HCT116 (cell line): Measurements from ENCODE around the gene TPPP2. TPM values are rescaled to one million over a fixed set of nuclear protein-coding genes. Genes with fewer than 3 reads are reported as not detected.

Source experiments
- ATAC-seq: fragments of 200-7000 bp; cut with Tn5 transposase; 2 replicates; pipeline ENCODE4 v1.9.1; 2020; ENCODE audit warnings: mild to moderate bottlenecking, moderate library complexity
- BruUV-seq: library from RNA; stranded (reverse); fragments of 400-500 nt; replicated peaks from 2 replicates; lab custom pipeline; 2021; lab: Mats Ljungman, UMichigan
- CTCF ChIA-PET: fragments of 300-600 bp; sonication (Branson Sonifier 250); formaldehyde crosslinking; loops from one replicate; lab custom pipeline; 2021; ENCODE audit warnings: antibody characterized with exemption; lab: Charles Lee
- POLR2A ChIA-PET: fragments of 300-600, 350-600 bp; sonication (Branson Sonifier 250); formaldehyde crosslinking; loops from one replicate; lab custom pipeline; 2021; ENCODE audit warnings: antibody characterized with exemption; lab: Charles Lee
- RAD21 ChIA-PET, 2 experiments: fragments of 300-600 bp; sonication (Branson Sonifier 250); formaldehyde crosslinking; loops; one replicate each; lab custom pipeline; 2023; ENCODE audit warnings: low total read pairs in 2 of 2; ENCODE audit not compliant: uncharacterized antibody in 2 of 2, unreplicated experiment in 2 of 2, low non-redundant PET in 1 of 2; lab: Charles Lee
- DNase-seq: peaks from one replicate; pipeline ENCODE4 v3.0.0-alpha.2; 2010; ENCODE audit warnings: low read depth, low spot score
- H2AFZ ChIP-seq: fragments of 200-600 bp; shearing (Covaris generic), sonication (generic); 2 replicates; pipeline ENCODE4 v1.6.1; 2017; ENCODE audit warnings: low read depth, mixed run types, mixed read lengths, antibody characterized with exemption, low read length; ENCODE audit not compliant: poor library complexity, severe bottlenecking
- H3K27ac ChIP-seq: 2 replicates; pipeline ENCODE4 v1.5.1; 2012; ENCODE audit warnings: low read depth, low read length
- H3K27me3 ChIP-seq: fragments of 200-600 bp; sonication (generic); 2 replicates; pipeline ENCODE4 v1.6.1; 2016; ENCODE audit warnings: mixed run types, low read length, mixed read lengths; ENCODE audit not compliant: insufficient read depth
- H3K36me3 ChIP-seq, 2 experiments: fragments of 200-500 bp in 1 of 2; fragments of 200-600 bp in 1 of 2; sonication (Bioruptor generic) in 1 of 2; sonication (generic) in 1 of 2; 2 replicates each; pipeline versions ENCODE4 v1.5.1 to v1.6.1; 2014 to 2016; ENCODE audit warnings: low read length in 2 of 2, inconsistent platforms in 1 of 2, mixed read lengths in 1 of 2, mixed run types in 1 of 2; ENCODE audit not compliant: insufficient read depth in 2 of 2, control insufficient read depth in 1 of 2
- H3K4me1 ChIP-seq, 2 experiments: fragments of 200-600 bp in 1 of 2; sonication (generic) in 1 of 2; 2 replicates each; pipeline versions ENCODE4 v1.5.1 to v1.6.1; 2012 to 2017; ENCODE audit warnings: low read length in 2 of 2, inconsistent platforms in 1 of 2, mild to moderate bottlenecking in 1 of 2, mixed read lengths in 1 of 2, mixed run types in 1 of 2, moderate library complexity in 1 of 2; ENCODE audit not compliant: insufficient read depth in 2 of 2, control insufficient read depth in 1 of 2
- H3K4me2 ChIP-seq: fragments of 200-600 bp; sonication (generic); 2 replicates; pipeline ENCODE4 v1.6.1; 2017; ENCODE audit warnings: mixed run types, low read length, mixed read lengths
- H3K4me3 ChIP-seq, 2 experiments: fragments of 200-600 bp in 1 of 2; sonication (generic) in 1 of 2; replicated peaks in 1 of 2; 2 replicates each; pipeline ENCODE4 v1.5.1; 2011 to 2016; ENCODE audit warnings: low read length in 2 of 2, control low read depth in 1 of 2, low read depth in 1 of 2, mild to moderate bottlenecking in 1 of 2, mixed read lengths in 1 of 2, mixed run types in 1 of 2
- H3K79me2 ChIP-seq: fragments of 200-600 bp; sonication (generic); 2 replicates; pipeline ENCODE4 v1.6.1; 2017; ENCODE audit warnings: mild to moderate bottlenecking, mixed run types, low read length, moderate library complexity, mixed read lengths; ENCODE audit not compliant: insufficient read depth
- H3K9ac ChIP-seq: fragments of 200-600 bp; sonication (generic); 2 replicates; pipeline ENCODE4 v1.6.1; 2016; ENCODE audit warnings: low read length, mixed read lengths
- H3K9me2 ChIP-seq: fragments of 200-600 bp; sonication (generic), shearing (Covaris generic); 2 replicates; pipeline ENCODE4 v1.6.1; 2017; ENCODE audit warnings: mixed run types, mild to moderate bottlenecking, moderate library complexity; ENCODE audit not compliant: insufficient read depth
- H3K9me3 ChIP-seq, 2 experiments: fragments of 200-500 bp in 1 of 2; fragments of 200-600 bp in 1 of 2; sonication (Bioruptor generic) in 1 of 2; sonication (generic) in 1 of 2; 2 replicates each; pipeline ENCODE4 v1.6.1; 2014 to 2017; ENCODE audit warnings: low read length in 2 of 2, mixed read lengths in 2 of 2, inconsistent platforms in 1 of 2, low read depth in 1 of 2, mild to moderate bottlenecking in 1 of 2, mixed run types in 1 of 2, moderate library complexity in 1 of 2; ENCODE audit not compliant: control insufficient read depth in 1 of 2, insufficient read depth in 1 of 2
- H4K20me1 ChIP-seq: fragments of 200-600 bp; sonication (generic), shearing (Covaris generic); 2 replicates; pipeline ENCODE4 v1.6.1; 2017; ENCODE audit warnings: mixed run types, mild to moderate bottlenecking, moderate library complexity; ENCODE audit not compliant: insufficient read depth
- ATF3 ChIP-seq: IDR thresholded peaks from 2 replicates; pipeline ENCODE4 v1.6.1; 2012
- CEBPB ChIP-seq: IDR thresholded peaks from 2 replicates; pipeline ENCODE4 v1.6.1; 2012; ENCODE audit warnings: low read depth
- ELF1 ChIP-seq: IDR thresholded peaks from 2 replicates; pipeline ENCODE4 v1.6.1; 2012; ENCODE audit warnings: low read depth, borderline replicate concordance
- EZH2 ChIP-seq: fragments of 200-600 bp; sonication (generic); IDR thresholded peaks from 2 replicates; pipeline ENCODE4 v1.6.1; 2017; ENCODE audit warnings: antibody characterized with exemption, mixed run types
- FOSL1 ChIP-seq: IDR thresholded peaks from 2 replicates; pipeline ENCODE4 v1.6.1; 2012; ENCODE audit warnings: low read depth
- POLR2A ChIP-seq: IDR thresholded peaks from 2 replicates; pipeline ENCODE4 v1.7.0; 2011; ENCODE audit warnings: borderline replicate concordance; ENCODE audit not compliant: insufficient read depth, insufficient read length; ENCODE audit errors: extremely low read depth
- POLR2AphosphoS5 ChIP-seq: IDR thresholded peaks from 2 replicates; pipeline ENCODE4 v1.6.1; 2011; ENCODE audit warnings: mild to moderate bottlenecking, low read depth, low read length, moderate library complexity
- RAD21 ChIP-seq: IDR thresholded peaks from 2 replicates; pipeline ENCODE4 v1.6.1; 2012; ENCODE audit warnings: low read depth, mild to moderate bottlenecking
- REST ChIP-seq: IDR thresholded peaks from 2 replicates; pipeline ENCODE4 v1.6.1; 2012; ENCODE audit warnings: low read depth
- TCF7L2 ChIP-seq: IDR thresholded peaks from 2 replicates; pipeline ENCODE4 v1.7.0; 2011; ENCODE audit warnings: borderline replicate concordance, inconsistent platforms; ENCODE audit not compliant: insufficient read depth, insufficient read length; ENCODE audit errors: extremely low read depth
- YY1 ChIP-seq: IDR thresholded peaks from 2 replicates; pipeline ENCODE4 v1.6.1; 2011; ENCODE audit warnings: low read length, low read depth, moderate library complexity, mild to moderate bottlenecking; ENCODE audit not compliant: insufficient replicate concordance; ENCODE audit errors: extremely low read depth
- ZNF274 ChIP-seq: fragments of 200-500 bp; sonication (Bioruptor generic); IDR thresholded peaks from 2 replicates; pipeline ENCODE4 v1.6.1; 2014; ENCODE audit warnings: mild to moderate bottlenecking, low read depth, low read length, inconsistent platforms
- intact Hi-C: fragments of 100-400 bp; cut with micrococcal nuclease; formaldehyde crosslinking; loops from 2 replicates; pipeline ENCODE4 v1.10.0; 2022
- total RNA-seq: library from RNA; stranded (reverse); gene quantifications from one replicate; pipeline ENCODE4 v1.2.1, GENCODE V29; 2021; ENCODE audit not compliant: unreplicated experiment
- TF ChIP-seq, protein P1 (sequence below): IDR thresholded peaks from 2 replicates; pipeline ENCODE4 v1.6.1; 2011; ENCODE audit warnings: mild to moderate bottlenecking, low read length, moderate library complexity; ENCODE audit not compliant: insufficient replicate concordance; ENCODE audit errors: extremely low read depth

Gene TPPP2
- total RNA-seq, 1 experiment from 2014 or later = not detected

- Histone ChIP-seq H3K79me2 (no peaks in the 10 kb centered on the region), H3K27me3 (no peaks in the 10 kb centered on the region), H3K36me3 (peaks cover 11 to 23% of the 10 kb centered on the region in 2 experiments; a peak in 3 of 4 replicates)
- TF ChIP-seq EZH2 (no peak), YY1 (no peak), TCF7L2 (no peak), POLR2AphosphoS5 (no peak), ATF3 (no peak), ZNF274 (no peak), CEBPB (no peak), RAD21 (no peak), POLR2A (no peak), ELF1 (no peak), REST (no peak), FOSL1 (no peak)
- TF ChIP-seq, protein P1, sequence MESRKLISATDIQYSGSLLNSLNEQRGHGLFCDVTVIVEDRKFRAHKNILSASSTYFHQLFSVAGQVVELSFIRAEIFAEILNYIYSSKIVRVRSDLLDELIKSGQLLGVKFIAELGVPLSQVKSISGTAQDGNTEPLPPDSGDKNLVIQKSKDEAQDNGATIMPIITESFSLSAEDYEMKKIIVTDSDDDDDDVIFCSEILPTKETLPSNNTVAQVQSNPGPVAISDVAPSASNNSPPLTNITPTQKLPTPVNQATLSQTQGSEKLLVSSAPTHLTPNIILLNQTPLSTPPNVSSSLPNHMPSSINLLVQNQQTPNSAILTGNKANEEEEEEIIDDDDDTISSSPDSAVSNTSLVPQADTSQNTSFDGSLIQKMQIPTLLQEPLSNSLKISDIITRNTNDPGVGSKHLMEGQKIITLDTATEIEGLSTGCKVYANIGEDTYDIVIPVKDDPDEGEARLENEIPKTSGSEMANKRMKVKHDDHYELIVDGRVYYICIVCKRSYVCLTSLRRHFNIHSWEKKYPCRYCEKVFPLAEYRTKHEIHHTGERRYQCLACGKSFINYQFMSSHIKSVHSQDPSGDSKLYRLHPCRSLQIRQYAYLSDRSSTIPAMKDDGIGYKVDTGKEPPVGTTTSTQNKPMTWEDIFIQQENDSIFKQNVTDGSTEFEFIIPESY = no peak
- TF ChIP-seq, all 23 proteins: peak for 0
- DNase-seq (no peak), ATAC-seq (no peak)
- POLR2A ChIA-PET = no interaction called here
- Histone ChIP-seq H3K4me3 (no peak overlapping the region), H2AFZ (no peak overlapping the region), H3K9me2 (no peaks in the 10 kb centered on the region), H4K20me1 (no peaks in the 10 kb centered on the region), H3K9ac (no peak overlapping the region), H3K4me1 (peaks cover 7 to 13% of the 10 kb centered on the region in 2 experiments; a peak in 3 of 4 replicates), H3K27ac (no peak overlapping the region), H3K4me2 (no peak overlapping the region), H3K9me3 (no peaks in the 10 kb centered on the region)
- intact Hi-C loops = no loop called here
- RAD21 ChIA-PET = no interaction called here
- CTCF ChIA-PET = interaction anchor here (1.5 to 3.1 kb wide), 4 partner anchors 15 to 142 kb away, joined by 4 to 19 read pairs (median 10); no protein-coding TSS in a partner anchor
- no TSS peak for BruUV-seq
These were observed 30.4 kb upstream of the TPPP2 start for GRCh38 chr14:20999591-20999990.
